PC-3 (cell line): Measurements from ENCODE around the gene TDRKH.

ENCODE experiments used
- EZH2 ChIP-seq: fragments of 300-600 bp; sonication (generic); IDR thresholded peaks from one replicate; pipeline ENCODE4 v1.6.1; 2017; ENCODE audit warnings: antibody characterized with exemption, mild to moderate bottlenecking, low read length; ENCODE audit not compliant: unreplicated experiment
- TF ChIP-seq, protein P1 (sequence below): fragments of 300-600 bp; sonication (generic); conservative IDR thresholded peaks from 2 replicates; pipeline ENCODE4 v1.5.1; 2017; ENCODE audit warnings: antibody characterized with exemption, low read depth, mild to moderate bottlenecking, low read length

DNA sequence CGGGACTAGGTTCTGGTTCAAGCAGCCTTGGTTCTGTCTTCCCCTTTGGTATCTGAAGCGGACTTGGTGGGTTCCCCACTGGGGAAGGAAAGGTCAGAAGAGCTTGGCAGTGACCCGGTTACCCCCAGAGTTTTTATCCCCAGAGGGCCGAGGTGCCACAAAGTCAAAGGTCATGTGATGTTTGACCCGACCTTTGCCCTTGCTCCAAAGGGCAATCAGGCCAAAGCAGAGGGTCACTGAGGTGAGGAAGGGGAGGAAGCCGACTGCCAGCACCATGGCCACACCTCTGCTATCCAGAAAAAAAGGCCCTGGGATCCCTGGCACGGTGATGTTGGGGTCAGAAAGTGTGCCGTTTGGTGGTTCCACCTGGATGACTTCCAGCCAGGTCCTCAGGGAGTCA is 10.5 kb upstream of the TDRKH start:
- TF ChIP-seq, protein P1, sequence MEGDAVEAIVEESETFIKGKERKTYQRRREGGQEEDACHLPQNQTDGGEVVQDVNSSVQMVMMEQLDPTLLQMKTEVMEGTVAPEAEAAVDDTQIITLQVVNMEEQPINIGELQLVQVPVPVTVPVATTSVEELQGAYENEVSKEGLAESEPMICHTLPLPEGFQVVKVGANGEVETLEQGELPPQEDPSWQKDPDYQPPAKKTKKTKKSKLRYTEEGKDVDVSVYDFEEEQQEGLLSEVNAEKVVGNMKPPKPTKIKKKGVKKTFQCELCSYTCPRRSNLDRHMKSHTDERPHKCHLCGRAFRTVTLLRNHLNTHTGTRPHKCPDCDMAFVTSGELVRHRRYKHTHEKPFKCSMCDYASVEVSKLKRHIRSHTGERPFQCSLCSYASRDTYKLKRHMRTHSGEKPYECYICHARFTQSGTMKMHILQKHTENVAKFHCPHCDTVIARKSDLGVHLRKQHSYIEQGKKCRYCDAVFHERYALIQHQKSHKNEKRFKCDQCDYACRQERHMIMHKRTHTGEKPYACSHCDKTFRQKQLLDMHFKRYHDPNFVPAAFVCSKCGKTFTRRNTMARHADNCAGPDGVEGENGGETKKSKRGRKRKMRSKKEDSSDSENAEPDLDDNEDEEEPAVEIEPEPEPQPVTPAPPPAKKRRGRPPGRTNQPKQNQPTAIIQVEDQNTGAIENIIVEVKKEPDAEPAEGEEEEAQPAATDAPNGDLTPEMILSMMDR: no peak
- no peak for TF ChIP-seq EZH2
